Right atrium auricular region (tissue), 2 donors: ENCODE data around the gene COPG2. TPM values are rescaled to one million over a fixed set of nuclear protein-coding genes. Genes with fewer than 3 reads are reported as not detected.

ENCODE experiments used
- DNase-seq: peaks from one replicate; pipeline ENCODE4 v3.0.0-alpha.2; 2019; ENCODE audit warnings: low spot score
- H3K27ac ChIP-seq, 2 donors: fragments of 200-600 bp; sonication (generic); 1 replicate in 1 of 2; 2 replicates in 1 of 2; pipeline ENCODE4 v1.5.1; 2016 to 2019
- H3K27me3 ChIP-seq, 2 donors: fragments of 200-600 bp; sonication (generic); one replicate each; pipeline versions ENCODE4 v1.5.1 to v1.6.0; 2017 to 2019
- H3K36me3 ChIP-seq: fragments of 200-600 bp; sonication (generic); one replicate; pipeline ENCODE4 v1.5.1; 2016
- H3K4me1 ChIP-seq, 2 donors: fragments of 200-600 bp; sonication (generic); one replicate each; pipeline versions ENCODE4 v1.5.1 to v1.6.0; 2017 to 2019
- H3K4me3 ChIP-seq, 2 donors: fragments of 200-600 bp; sonication (generic); 1 replicate in 1 of 2; 2 replicates in 1 of 2; pipeline ENCODE4 v1.5.1; 2017 to 2019; ENCODE audit warnings: mild to moderate bottlenecking in 1 of 2, moderate library complexity in 1 of 2
- H3K9me3 ChIP-seq, 2 donors: fragments of 200-600 bp; sonication (generic); one replicate each; pipeline ENCODE4 v1.5.1; 2019
- total RNA-seq, 2 donors: library from RNA; depleted of rRNA; stranded (reverse); fragments of >200 nt; gene quantifications; one replicate each; pipeline ENCODE4 v1.1.0, GENCODE V29; 2016
- TF ChIP-seq, protein P1 (sequence below), 2 donors: fragments of 200-600 bp; sonication (generic); IDR thresholded peaks; one replicate each; pipeline ENCODE4 v1.5.1; 2019; ENCODE audit warnings: antibody characterized with exemption in 2 of 2

The COPG2 gene
- total RNA-seq, 2 donors from 2014 or later: 13.1 to 19.3 TPM

DNA sequence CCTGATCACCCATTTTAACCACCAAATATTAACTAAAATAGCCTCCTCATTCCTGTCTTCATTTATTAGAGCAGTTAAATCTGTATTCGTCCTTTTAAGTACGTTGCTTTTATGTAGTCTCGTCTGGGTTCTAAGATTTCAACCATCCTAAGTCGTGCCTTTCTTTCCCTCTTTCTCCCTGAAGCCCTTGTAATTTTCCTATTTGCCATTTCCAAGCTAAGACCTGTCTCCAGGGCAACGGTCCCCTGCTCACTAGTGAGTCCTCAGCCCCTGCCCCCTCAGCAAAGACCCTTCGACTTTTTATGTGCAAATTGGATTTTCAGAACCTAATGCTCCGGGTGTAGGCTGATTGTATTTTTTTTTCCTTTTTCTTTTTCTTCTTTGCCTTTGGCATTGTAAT lies 192.8 kb downstream of the COPG2 start:
- H3K4me3 ChIP-seq: no peak overlapping the region
- TF ChIP-seq, protein P1, sequence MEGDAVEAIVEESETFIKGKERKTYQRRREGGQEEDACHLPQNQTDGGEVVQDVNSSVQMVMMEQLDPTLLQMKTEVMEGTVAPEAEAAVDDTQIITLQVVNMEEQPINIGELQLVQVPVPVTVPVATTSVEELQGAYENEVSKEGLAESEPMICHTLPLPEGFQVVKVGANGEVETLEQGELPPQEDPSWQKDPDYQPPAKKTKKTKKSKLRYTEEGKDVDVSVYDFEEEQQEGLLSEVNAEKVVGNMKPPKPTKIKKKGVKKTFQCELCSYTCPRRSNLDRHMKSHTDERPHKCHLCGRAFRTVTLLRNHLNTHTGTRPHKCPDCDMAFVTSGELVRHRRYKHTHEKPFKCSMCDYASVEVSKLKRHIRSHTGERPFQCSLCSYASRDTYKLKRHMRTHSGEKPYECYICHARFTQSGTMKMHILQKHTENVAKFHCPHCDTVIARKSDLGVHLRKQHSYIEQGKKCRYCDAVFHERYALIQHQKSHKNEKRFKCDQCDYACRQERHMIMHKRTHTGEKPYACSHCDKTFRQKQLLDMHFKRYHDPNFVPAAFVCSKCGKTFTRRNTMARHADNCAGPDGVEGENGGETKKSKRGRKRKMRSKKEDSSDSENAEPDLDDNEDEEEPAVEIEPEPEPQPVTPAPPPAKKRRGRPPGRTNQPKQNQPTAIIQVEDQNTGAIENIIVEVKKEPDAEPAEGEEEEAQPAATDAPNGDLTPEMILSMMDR (IDR thresholded peaks at IDR 0.05): no peak
- no peaks in the 10 kb centered on the region for H3K4me1 ChIP-seq
- H3K9me3 ChIP-seq: peaks cover 0 to 9% of the 10 kb centered on the region in 2 donors
- no peak overlapping the region for H3K27ac ChIP-seq
- H3K27me3 ChIP-seq: no peaks in the 10 kb centered on the region
- no peak for DNase-seq
- no peaks in the 10 kb centered on the region for H3K36me3 ChIP-seq

DNA sequence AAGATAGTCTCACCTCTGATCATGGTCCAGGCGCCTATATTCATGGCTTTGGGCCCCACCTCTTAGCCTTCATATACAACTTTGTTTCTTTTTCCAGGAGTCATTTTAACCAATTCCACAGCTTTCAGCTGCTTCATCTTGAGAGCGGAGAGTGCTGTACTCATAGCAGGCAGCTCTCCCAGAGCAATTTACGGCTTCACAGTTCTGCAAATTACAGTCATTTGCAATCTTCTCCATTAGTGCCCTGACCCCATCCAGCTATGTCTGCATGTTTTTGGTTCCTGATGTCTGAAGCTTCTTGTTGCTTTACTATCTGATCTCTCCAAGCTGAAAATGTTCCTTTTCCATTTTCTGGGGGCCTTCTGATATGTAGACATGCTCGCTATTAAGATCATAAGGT lies 194.7 kb downstream of the COPG2 start:
- no peaks in the 10 kb centered on the region for H3K36me3 ChIP-seq
- TF ChIP-seq, protein P1 (IDR thresholded peaks at IDR 0.05): no peak
- DNase-seq: no peak
- no peaks in the 10 kb centered on the region for H3K27me3 ChIP-seq
- no peak overlapping the region for H3K27ac ChIP-seq
- H3K4me1 ChIP-seq: no peaks in the 10 kb centered on the region
- no peak overlapping the region for H3K4me3 ChIP-seq
- H3K9me3 ChIP-seq: peaks cover 0 to 9% of the 10 kb centered on the region in 2 donors

DNA sequence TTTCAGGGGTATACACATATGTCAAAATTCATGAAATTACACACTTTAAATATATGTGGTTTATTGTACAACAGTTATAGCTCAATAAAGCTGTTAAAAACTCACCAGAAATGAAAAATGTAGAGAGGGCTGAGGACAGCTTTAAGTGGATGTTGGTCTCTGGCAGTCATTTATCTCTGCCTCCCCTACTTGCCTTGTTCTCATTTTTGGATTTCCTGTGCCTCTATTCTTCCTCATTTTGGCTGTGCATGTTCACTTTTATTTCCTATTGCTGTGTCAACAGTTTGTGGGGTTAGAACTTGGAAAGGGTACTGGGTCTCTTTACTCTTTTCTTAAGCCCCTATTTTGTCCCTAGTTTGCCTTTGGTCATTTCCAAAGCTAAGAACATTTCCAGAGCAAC lies 195.3 kb downstream of the COPG2 start:
- peaks cover 0 to 9% of the 10 kb centered on the region in 2 donors for H3K9me3 ChIP-seq
- TF ChIP-seq, protein P1 (IDR thresholded peaks at IDR 0.05): no peak
- no peaks in the 10 kb centered on the region for H3K36me3 ChIP-seq
- DNase-seq: no peak
- no peaks in the 10 kb centered on the region for H3K4me1 ChIP-seq
- H3K27ac ChIP-seq: no peak overlapping the region
- no peaks in the 10 kb centered on the region for H3K27me3 ChIP-seq
- no peak overlapping the region for H3K4me3 ChIP-seq

DNA sequence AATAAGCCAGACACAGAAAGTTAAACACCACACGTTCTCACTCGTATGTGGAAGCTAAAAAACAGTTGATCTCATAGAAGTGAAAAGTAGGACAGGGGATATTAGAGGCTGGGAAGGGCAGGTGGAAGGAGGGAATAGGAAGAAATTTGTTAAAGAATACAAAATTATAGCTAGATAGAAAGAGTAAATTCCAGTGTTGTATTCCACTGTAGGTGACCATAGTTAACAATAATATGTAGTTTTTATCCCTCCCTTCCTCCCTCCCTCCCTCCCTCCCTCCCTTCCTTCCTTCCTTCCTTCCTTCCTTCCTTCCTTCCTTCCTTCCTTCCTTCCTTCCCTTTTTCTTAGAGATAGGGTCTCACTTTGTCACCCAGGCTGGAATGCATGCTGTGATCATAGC lies 196.6 kb downstream of the COPG2 start:
- no peaks in the 10 kb centered on the region for H3K36me3 ChIP-seq
- no peak overlapping the region for H3K27ac ChIP-seq
- no peaks in the 10 kb centered on the region for H3K9me3 ChIP-seq
- TF ChIP-seq, protein P1 (IDR thresholded peaks at IDR 0.05): no peak
- no peaks in the 10 kb centered on the region for H3K27me3 ChIP-seq
- DNase-seq: no peak
- no peak overlapping the region for H3K4me3 ChIP-seq
- no peaks in the 10 kb centered on the region for H3K4me1 ChIP-seq

DNA sequence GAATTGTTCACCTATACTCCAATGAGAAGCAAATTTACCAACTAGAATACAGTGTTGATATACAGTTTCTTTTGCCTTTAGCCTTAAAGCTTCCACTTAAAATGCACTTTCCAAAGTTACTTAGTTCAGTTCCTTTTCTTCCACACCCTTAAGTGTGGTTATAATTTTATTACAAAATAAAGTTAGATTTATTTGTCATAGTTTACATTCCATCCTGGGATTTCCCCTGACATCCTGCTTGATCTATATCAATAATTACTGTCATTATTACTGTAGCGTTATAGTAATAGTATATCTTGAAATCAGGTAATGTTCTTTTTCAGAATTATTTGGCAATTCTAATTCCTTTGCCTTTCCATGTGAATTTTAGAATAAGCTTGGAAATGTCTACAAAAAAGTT lies 199.9 kb downstream of the COPG2 start:
- peaks cover 0 to 5% of the 10 kb centered on the region in 2 donors for H3K9me3 ChIP-seq
- H3K27ac ChIP-seq: no peak overlapping the region
- H3K36me3 ChIP-seq: no peaks in the 10 kb centered on the region
- H3K4me3 ChIP-seq: no peak overlapping the region
- TF ChIP-seq, protein P1 (IDR thresholded peaks at IDR 0.05): no peak
- no peaks in the 10 kb centered on the region for H3K4me1 ChIP-seq
- H3K27me3 ChIP-seq: no peaks in the 10 kb centered on the region
- DNase-seq: no peak
